ENCODE results near the gene FAIM.

Gene FAIM

GRCh38 chr3:138649134-138649533 lies 40.6 kb downstream of the FAIM start:
- DNase-seq (ENCODE audit: low spot score), result no peak
- in situ Hi-C loops (cut with MboI; ENCODE audit: low pct_unique_long_range_greater_than_20kb, low sequenced_read_pairs, unreplicated experiment), result no loop called here
- no peak for TF ChIP-seq CTCF (IDR thresholded peaks at IDR 0.05; ENCODE audit: extremely low read depth, insufficient read depth, missing control alignments)

GRCh38 chr3:138653567-138653966 lies 45.0 kb downstream of the FAIM start:
- in situ Hi-C loops (cut with MboI; ENCODE audit: low pct_unique_long_range_greater_than_20kb, low sequenced_read_pairs, unreplicated experiment), result no loop called here
- DNase-seq (ENCODE audit: low spot score), result no peak
- no peak for TF ChIP-seq CTCF (IDR thresholded peaks at IDR 0.05; ENCODE audit: extremely low read depth, insufficient read depth, missing control alignments)

GRCh38 chr3:138657508-138657907 lies 48.9 kb downstream of the FAIM start:
- in situ Hi-C loops (cut with MboI; ENCODE audit: low pct_unique_long_range_greater_than_20kb, low sequenced_read_pairs, unreplicated experiment), result no loop called here
- no peak for TF ChIP-seq CTCF (IDR thresholded peaks at IDR 0.05; ENCODE audit: extremely low read depth, insufficient read depth, missing control alignments)
- no peak for DNase-seq (ENCODE audit: low spot score)

- TF ChIP-seq CTCF (IDR thresholded peaks at IDR 0.05; ENCODE audit: extremely low read depth, insufficient read depth, missing control alignments), result no peak
- in situ Hi-C loops (cut with MboI; ENCODE audit: low pct_unique_long_range_greater_than_20kb, low sequenced_read_pairs, unreplicated experiment), result no loop called here
- DNase-seq (ENCODE audit: low spot score), result no peak
Observed at GRCh38 chr3:138668107-138668506, 59.5 kb downstream of the FAIM start.

- no peak for DNase-seq (ENCODE audit: low spot score)
- TF ChIP-seq CTCF (IDR thresholded peaks at IDR 0.05; ENCODE audit: extremely low read depth, insufficient read depth, missing control alignments), result no peak
- in situ Hi-C loops (cut with MboI; ENCODE audit: low pct_unique_long_range_greater_than_20kb, low sequenced_read_pairs, unreplicated experiment), result no loop called here
Observed at GRCh38 chr3:138670407-138670806, 61.8 kb downstream of the FAIM start.

GRCh38 chr3:138673641-138674530 lies 65.3 kb downstream of the FAIM start:
- no peak for DNase-seq (ENCODE audit: low spot score)
- in situ Hi-C loops (cut with MboI; ENCODE audit: low pct_unique_long_range_greater_than_20kb, low sequenced_read_pairs, unreplicated experiment), result no loop called here
- TF ChIP-seq CTCF (IDR thresholded peaks at IDR 0.05; ENCODE audit: extremely low read depth, insufficient read depth, missing control alignments), result no peak

Data from GM13977 (cell line).